SK-N-SH (cell line): ENCODE data around the gene CEP57L1.

ENCODE experiments used
- CTCF ChIP-seq: fragments of 200-600 bp; sonication (generic); IDR thresholded peaks from 2 replicates; pipeline ENCODE4 v1.6.1; 2017; ENCODE audit warnings: antibody characterized with exemption, mild to moderate bottlenecking, moderate library complexity
- FOXJ3 ChIP-seq: sonication (generic); formaldehyde crosslinking; IDR thresholded peaks from 2 replicates; pipeline ENCODE4 v1.5.1; 2020; ENCODE audit warnings: mild to moderate bottlenecking, missing genetic modification reagents
- JUND ChIP-seq: IDR thresholded peaks from 2 replicates; pipeline ENCODE4 v1.4.0; 2012
- MAX ChIP-seq: IDR thresholded peaks from 2 replicates; pipeline ENCODE4 v1.4.0; 2012; ENCODE audit warnings: low read depth
- RCOR1 ChIP-seq: fragments of 150-350 bp; IDR thresholded peaks from 2 replicates; pipeline ENCODE4 v1.6.1; 2017; ENCODE audit warnings: antibody characterized with exemption, low read length
- RFX5 ChIP-seq: IDR thresholded peaks from 2 replicates; pipeline ENCODE4 v1.6.1; 2012; ENCODE audit warnings: mild to moderate bottlenecking, improper control_type of control experiment, low read length
- SIN3A ChIP-seq: IDR thresholded peaks from 2 replicates; pipeline ENCODE4 v1.6.1; 2012; ENCODE audit warnings: low read depth, mild to moderate bottlenecking, low read length, moderate library complexity, borderline replicate concordance
- TAF1 ChIP-seq: IDR thresholded peaks from 2 replicates; pipeline ENCODE4 v1.6.1; 2012; ENCODE audit warnings: low read depth, mild to moderate bottlenecking, low read length, moderate library complexity, borderline replicate concordance
- TCF12 ChIP-seq: IDR thresholded peaks from 2 replicates; pipeline ENCODE4 v1.4.0; 2012
- TF ChIP-seq, protein P1 (sequence below): IDR thresholded peaks from 2 replicates; pipeline ENCODE4 v1.6.1; 2012; ENCODE audit warnings: mild to moderate bottlenecking, low read depth, low read length, moderate library complexity
- TF ChIP-seq, protein P2 (sequence below): fragments of 150-350 bp; IDR thresholded peaks from 2 replicates; pipeline ENCODE4 v1.6.1; 2017; ENCODE audit warnings: antibody characterized with exemption, low read length, low read depth, borderline replicate concordance

GRCh38 chr6:109117346-109118035, 22.2 kb downstream of the CEP57L1 start:
- TF ChIP-seq SIN3A (no peak), FOXJ3 (CRISPR knock-in tag) (no peak), RCOR1 (no peak), RFX5 (no peak), MAX (no peak), CTCF (no peak), JUND (no peak), TAF1 (no peak), TCF12 (no peak)
- TF ChIP-seq, protein P1, sequence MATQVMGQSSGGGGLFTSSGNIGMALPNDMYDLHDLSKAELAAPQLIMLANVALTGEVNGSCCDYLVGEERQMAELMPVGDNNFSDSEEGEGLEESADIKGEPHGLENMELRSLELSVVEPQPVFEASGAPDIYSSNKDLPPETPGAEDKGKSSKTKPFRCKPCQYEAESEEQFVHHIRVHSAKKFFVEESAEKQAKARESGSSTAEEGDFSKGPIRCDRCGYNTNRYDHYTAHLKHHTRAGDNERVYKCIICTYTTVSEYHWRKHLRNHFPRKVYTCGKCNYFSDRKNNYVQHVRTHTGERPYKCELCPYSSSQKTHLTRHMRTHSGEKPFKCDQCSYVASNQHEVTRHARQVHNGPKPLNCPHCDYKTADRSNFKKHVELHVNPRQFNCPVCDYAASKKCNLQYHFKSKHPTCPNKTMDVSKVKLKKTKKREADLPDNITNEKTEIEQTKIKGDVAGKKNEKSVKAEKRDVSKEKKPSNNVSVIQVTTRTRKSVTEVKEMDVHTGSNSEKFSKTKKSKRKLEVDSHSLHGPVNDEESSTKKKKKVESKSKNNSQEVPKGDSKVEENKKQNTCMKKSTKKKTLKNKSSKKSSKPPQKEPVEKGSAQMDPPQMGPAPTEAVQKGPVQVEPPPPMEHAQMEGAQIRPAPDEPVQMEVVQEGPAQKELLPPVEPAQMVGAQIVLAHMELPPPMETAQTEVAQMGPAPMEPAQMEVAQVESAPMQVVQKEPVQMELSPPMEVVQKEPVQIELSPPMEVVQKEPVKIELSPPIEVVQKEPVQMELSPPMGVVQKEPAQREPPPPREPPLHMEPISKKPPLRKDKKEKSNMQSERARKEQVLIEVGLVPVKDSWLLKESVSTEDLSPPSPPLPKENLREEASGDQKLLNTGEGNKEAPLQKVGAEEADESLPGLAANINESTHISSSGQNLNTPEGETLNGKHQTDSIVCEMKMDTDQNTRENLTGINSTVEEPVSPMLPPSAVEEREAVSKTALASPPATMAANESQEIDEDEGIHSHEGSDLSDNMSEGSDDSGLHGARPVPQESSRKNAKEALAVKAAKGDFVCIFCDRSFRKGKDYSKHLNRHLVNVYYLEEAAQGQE = no peak
- TF ChIP-seq, protein P2, sequence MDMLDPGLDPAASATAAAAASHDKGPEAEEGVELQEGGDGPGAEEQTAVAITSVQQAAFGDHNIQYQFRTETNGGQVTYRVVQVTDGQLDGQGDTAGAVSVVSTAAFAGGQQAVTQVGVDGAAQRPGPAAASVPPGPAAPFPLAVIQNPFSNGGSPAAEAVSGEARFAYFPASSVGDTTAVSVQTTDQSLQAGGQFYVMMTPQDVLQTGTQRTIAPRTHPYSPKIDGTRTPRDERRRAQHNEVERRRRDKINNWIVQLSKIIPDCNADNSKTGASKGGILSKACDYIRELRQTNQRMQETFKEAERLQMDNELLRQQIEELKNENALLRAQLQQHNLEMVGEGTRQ = no peak
